Measurements from ENCODE around the gene SPDL1.
"Not testable (repeated sequence)": the region's sequence is repeated elsewhere in the genome, so short reads cannot be mapped to it uniquely, and the experiment has no call there.

SPDL1 gene

DNA sequence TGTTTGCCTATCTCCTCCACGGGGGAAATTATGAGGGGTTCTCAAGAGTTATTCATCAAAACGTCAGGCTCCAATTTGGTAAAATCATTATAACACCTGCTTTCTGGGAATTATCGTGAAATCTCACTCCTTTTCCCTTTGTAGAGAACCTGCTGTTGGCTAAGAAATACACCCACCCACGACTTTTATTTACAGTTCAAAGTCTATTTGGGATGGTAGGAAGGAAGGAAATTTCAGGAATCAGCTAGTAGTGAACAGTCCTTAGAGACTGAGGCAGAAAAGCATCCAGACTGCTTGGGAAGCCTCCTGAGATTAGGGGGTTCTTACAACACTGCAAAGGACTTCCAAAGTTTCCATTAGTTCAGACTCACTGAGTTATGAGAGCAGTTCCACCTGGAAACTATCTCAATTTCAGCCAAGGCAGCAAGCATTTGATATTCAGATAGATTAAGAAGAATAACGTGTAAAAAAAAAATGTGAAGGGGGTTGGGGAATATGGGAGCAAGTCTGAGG lies 9.4 kb upstream of the SPDL1 start:
- no peak for DNase-seq

DNA sequence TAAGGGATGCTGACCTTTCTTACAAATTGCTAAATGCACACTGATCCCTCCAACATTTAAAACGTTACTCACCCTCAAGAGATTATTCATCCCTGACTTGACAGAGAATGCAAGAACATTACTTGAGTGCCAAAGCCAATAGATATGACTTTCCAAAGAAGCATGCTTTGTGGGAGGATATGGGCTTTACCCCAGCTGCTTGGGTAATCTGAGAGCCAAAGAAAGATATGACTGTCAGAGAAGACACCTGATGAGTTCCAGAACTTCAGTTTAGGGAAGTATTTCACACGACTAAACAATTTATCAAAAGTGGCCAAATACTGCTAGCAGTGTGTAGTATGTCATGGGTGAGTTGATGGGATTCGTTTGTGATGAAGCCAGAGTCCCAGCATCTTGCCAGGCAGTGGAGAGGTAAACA lies 7.4 kb upstream of the SPDL1 start:
- DNase-seq = no peak

DNA sequence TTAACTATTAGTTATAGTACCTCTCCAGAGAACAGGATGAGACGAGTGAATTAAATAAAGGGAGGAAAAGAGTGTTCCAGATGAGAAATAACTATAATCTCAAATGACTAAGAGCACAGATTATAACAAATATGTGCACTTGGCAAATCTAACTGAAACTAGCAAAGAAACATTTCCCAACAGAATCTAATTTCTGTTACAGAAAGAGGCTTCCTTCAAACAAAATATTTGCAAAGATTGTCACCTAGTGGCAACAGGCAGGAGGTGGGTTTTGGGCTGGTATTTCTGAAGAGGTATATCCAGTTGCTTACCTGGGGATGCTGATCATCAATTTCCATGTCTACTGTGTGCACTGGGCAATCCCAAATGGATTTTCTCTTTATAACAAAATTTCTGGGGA lies 5.6 kb upstream of the SPDL1 start:
- no peak for DNase-seq

DNA sequence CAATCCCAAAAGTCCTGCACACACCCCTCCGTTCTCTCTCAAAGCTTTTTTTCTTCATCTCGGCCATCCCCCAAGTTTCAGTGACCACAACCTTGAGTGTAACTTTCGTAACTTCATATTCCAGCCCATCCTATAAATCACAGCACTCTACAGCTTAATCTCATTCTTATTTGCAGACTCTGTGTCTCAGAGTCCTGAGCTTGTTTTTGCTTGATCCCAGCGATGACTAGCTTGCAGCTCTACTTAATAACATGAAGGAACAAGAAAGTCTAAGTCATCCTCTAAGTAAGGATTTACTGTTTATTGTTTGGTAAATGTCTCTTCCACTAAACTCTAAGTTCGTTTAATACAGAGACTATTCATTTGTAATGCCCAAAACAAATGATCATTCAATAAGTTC lies 2.6 kb upstream of the SPDL1 start:
- no peak for DNase-seq

DNA sequence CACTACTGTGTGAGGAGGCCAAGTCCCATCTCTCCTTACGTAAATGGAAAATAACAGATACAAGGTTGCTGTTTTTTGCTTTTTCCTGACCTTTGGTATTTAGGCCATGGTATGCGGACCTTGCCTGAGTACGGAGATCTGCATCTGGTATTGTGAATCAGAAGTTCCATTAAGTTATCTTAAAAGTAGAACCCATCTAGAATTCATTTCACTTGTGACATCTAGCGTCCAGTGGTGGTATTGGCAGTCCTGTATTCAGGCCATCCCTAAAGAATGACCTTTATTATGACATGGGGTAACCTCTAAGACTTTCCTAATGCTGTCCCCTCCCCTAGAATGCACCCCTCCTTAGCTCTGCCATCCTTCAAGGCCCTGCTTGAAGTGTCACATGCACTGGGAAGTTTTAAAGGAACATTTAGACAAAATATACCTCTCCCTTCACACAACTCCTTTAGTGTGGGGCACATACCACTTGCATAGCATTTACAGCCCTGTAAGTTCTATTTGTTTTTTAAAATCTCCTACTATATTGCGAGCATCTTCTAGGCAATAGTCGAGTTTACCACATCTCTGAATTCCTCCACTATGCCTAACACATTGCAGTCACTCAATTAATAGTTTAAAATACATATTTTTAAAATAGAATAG lies 1.9 kb upstream of the SPDL1 start:
- no peak for DNase-seq

DNA sequence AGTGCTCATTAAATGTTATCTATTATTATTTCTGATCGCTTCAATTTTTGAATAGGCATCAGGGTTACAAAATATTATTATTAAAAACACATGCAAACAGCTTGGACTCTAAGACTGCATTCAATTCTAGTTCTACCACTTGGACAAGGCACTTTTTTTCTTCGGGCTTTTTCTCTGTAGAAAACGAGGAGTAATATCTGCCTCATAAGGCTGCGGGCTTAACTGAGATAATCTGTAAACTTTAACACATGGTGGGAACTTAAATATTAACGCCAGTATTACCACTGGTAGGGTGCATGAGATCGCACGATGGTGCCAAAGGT lies 511 bp upstream of the SPDL1 start:
- DNase-seq = no peak

DNA sequence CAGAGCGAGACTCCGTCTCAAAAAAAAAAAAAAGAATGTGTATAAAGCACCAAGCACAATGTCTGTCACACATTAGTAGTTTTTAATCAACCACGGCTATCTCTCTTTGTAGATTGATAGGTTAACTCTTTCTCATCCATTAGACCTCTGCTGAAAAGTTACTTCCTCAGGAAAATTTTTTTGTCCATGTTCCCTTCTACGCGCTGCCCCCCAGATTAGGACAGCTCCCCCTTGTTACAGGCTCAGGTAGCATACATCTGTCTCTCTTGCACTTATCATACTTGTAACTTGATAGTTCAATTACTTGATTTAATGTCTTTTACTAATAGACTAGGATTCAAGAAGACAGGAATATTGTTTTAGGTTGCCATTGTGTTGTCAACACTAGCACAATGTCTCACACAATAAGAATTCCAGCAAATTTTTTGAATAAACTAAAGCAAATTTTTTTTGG lies 1.5 kb downstream of the SPDL1 start:
- DNase-seq = no peak

DNA sequence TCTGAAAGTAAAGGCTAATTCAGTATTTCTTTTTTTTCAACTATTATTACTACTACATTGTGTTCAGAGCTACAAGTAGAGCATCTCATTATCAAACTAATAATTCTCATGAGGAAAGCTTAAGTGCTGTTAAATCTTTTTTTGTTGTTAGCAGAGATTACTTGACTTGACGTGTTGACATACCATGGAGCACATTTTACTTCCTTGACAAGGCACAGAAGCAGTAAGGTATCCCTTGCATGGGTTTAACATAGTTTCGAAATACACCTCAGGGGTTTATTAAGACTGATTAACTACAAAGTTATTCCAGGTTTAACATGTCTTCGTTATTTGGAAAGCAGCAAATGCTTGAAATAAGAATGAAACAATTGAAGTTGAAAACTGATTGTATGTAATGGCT lies 7.0 kb downstream of the SPDL1 start:
- no peak for DNase-seq

DNA sequence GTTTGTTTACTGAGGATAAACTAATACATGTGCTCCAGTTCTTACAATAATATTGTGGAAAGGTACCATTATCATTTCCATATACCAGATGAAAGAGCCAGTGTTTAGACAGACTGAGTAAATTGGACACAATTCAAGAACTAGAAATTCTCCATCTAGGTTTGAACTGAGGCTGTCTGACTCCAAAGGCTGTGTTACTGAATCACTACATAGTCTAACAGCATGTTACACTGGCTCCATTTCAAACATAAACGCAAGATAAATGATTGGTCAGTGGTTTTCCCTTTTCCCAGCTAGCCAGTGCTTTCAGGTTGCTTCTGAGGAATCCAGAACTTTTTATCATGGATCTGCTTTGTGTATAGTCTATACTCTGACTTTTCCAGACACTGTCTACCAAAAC lies 8.1 kb downstream of the SPDL1 start:
- no peak for DNase-seq

DNA sequence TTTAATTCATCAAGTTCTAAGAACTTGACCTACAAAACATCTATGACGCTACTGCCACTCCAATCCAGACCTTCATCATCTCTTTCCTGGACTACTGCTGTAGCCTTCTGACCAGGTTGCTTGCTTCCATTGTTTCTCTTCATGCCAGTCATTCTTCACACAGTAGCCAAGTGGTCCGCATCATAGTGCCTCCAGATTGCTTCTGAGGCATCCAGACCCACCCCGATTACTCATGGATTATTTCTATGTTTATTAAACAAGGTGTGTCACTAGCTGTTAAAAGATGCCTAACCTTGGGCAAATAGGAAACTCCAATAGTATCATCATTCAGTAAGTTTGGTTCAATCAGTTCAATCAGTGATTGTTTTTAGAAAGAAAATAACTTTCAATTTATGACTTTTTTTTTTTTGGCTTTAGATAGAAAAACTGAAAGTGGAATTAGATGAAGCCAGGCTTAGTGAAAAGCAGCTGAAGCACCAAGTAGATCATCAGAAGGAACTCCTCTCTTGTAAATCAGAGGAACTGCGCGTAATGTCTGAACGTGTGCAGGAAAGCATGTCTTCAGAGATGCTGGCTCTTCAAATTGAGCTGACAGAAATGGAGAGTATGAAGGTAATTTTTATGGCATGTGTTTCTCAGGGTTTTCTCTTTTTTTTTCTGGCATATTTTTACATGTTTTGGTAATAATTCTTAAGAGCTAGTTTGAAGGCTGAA lies 9.5 kb downstream of the SPDL1 start:
- DNase-seq = no peak

DNA sequence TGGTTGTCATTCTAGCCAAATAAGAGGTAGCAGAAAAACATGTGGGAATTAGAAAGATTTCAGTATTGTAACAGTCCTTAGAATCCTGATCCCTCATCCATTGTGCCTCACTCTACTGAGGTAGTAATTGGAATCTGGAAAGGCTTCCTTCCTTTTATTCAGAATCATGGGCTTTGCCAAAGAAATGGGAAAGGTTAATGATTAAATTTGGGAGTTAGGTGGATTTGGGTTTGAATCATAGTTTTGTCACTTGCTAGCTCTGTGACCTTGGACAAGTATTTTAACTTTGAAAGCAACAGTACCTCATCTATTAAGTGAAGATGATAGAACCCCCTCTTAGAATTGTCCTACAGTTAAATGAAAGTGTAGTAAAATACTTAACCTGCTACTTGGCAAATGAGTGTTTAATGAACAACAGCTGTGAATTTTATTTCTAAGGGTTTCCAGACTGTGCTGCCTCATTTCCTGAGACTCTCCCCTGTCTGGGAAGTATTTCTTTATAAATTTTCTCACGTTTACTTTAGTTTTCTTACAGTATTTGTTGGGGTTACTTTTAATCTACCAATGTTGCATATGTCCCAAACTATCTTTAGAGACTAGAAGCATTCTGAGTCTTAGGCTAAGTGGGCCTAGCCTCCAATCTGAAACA lies 11.7 kb downstream of the SPDL1 start:
- DNase-seq = no peak

DNA sequence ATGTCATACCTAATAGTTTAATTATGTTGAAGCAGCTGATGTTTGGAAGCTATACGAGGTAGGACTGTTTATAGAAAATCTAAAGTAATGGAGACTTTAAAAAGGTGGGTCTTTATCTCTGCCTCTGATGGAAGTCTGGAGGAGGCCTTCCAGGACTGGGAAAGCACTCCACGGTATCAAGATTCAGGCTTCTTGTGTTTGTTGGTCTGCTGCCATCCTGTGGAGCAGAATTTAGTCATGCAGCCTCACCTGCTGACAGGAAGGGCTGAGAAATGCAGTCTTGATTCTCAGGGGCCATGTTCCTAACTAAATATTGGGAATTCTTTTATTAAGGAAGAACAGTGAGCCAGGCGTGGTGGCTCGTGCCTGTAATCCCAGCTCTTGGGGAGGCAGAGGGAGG lies 15.9 kb downstream of the SPDL1 start:
- DNase-seq = no peak

DNA sequence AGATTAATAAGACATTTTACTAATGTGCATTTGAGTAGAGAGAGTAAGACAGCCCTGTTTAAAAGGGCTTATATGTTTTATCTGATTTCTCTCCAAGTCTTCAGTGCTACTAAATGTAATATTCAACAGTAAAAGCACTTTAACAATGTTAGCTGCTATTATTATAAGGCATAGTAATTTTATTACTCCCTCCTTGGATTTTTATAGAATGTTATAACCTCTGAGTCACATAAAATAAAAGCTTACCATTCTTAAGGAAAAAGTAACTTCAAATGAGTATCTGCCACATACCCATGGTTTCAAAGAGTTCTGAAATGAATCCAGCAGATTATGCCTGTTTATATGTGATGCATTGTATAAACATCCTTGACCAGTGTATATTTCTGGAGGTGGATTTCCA lies 19.0 kb downstream of the SPDL1 start:
- DNase-seq = no peak

DNA sequence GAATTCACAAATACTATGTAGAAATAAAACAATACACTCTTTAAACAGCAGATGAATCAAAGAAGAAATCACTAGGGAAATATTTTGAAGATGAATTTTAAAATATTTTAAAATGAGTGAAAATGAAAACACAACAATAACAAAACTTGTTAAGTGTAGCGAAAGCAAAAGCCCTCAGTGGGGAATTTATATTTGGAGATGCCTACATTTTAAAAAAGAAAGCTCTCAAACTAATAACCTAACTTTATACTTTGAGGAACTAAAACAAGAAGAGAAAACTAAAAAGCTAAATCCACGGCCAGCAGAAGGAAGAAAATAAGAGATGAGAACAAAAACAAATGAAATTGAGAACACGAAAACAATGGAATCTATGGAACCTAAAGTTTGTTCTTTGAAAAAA lies 22.7 kb downstream of the SPDL1 start:
- DNase-seq = no peak

DNA sequence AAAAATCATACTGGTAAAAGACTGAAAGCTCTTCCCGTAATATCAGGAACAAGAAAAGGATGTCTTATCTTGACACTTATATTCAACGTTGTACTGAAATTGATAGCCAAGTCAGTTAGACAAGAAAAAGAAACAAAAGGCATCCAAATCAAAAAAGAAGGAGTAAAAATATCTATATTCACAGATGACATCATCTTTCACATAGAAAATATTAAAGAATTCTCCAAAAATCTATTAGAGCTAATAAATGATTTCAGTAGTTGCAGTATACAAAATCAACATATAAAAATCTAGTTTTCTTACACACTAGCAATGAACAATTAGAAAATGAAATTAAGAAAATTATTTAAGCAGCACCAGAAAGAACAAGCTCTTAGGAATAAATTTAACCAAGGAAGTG lies 24.3 kb downstream of the SPDL1 start:
- DNase-seq = no peak

DNA sequence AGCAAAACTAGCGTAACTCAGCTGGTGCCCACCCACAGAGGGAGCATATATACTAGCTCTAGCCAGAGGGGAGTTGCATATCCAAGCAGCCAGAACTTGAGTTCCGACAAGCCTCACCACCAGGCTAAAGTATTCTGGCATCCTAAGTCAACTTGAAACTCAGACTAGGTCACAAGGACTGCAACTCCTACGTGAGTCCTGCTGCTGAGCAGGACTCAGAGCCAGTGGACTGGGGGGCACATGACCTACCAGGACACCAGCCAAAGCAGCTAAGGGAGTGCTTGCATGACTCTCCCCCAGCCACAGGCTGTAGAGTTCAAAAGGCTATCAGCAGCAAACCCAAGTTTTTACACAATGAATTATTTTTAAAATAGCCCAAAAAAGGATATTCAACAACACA lies 26.1 kb downstream of the SPDL1 start:
- no peak for DNase-seq

DNA sequence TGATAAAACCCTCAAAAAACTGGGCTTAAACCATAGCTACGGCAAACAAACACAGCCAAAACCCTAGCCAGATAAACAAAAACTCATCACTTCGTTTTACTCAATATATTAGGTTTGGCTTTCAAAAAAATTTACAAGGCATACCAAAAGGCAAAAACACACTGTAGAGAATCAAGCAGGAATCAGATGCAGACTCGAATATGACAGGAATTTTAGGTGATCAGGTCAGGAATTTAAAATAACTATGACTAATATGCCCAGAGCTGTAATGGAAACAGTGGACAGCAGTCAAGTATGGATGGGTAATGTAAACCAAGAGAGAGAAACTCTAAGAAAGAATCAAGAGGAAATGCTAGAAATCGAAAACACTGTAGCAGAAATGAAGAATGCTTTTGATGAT lies 27.0 kb downstream of the SPDL1 start:
- no peak for DNase-seq

DNA sequence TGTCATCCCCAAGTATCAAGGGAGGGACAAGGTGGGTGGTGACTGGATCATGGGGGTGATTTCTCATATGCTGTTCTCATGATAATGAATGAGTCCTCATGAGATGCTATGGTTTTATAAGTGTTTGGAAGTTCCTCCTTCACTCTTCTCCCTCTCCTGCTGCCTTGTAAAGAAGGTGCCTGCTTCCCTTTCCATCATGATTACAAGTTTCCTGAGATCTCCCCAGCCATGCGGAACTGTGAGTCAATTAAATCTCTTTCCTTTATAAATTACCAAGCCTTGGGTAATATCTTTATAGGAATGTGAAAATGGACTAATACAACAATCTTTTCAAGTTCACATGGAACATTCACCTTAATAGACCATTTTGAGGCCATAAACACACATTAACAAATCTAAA lies 32.0 kb downstream of the SPDL1 start:
- no peak for DNase-seq

DNA sequence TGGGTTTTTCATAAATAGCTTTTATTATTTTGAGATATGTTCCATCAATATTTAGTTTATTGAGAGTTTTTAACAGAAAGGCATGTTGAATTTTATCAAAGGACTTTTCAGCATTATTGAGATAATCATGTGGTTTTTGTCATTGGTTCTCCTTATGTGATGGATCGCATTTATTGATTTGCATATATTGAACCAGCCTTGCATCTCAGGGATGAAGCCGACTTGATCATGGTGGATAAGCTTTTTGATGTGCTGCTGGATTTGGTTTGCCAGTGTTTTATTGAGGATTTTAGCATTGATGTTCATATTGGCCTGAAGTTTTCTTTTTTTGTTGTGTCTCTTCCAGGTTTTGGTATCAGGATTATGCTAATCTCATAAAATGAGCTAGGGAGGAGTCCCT lies 40.7 kb downstream of the SPDL1 start:
- not testable (repeated sequence) for DNase-seq

DNA sequence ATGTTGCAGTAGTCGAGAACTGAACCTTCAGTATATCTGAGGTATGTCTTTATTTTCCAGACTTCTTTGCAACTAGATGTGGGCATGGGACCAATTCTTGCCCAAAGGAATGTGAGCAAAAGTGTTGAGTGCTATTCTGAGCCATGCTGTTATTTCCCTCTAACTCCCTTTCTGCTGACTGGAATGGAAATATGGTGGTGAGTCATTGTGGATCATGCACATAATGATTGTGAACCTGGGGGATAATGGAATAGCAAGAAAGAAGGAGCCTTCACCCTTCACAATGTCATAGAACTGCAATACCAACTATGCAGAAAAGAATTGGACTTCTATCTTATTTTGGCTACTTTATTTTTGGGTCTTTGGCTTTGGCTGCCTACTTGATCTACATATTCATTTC lies 43.2 kb downstream of the SPDL1 start:
- no peak for DNase-seq

DNA sequence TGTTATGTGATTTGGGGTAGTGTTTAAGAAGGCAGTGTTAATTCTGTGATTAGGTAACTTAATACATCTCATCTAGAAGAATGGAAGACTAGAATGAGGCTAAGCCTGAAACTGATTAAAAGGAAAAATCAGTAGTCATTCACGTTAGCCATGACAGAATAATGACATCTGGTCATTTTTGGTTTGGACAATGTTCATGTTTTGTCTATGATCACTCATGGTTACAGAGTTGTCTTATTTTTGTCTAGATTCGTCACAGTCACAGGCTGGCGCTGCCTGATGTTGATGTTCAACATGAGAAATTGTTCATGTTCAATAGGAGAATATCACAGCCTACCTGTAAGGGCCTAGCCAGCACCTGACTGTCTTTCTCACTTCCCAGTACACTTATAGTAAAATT lies 44.0 kb downstream of the SPDL1 start:
- DNase-seq = no peak

DNA sequence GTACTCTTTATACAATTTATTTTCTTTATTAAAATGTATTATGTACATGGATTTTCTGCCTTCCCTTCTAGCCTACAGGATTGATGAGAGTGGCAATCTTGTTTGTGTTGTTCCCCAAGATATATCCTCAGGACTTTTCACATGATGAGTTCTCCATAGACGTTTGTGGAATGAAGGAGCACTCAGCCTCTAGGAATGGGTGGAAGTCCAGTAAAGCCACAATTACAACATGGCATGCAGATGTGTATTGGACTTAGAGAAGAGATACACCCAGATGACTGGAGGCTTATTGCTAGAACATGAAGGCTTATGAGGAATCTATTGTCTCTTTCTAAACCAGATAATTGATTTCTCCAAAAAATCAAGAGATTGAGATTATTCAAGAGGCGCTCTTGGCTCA lies 45.3 kb downstream of the SPDL1 start:
- no peak for DNase-seq

DNA sequence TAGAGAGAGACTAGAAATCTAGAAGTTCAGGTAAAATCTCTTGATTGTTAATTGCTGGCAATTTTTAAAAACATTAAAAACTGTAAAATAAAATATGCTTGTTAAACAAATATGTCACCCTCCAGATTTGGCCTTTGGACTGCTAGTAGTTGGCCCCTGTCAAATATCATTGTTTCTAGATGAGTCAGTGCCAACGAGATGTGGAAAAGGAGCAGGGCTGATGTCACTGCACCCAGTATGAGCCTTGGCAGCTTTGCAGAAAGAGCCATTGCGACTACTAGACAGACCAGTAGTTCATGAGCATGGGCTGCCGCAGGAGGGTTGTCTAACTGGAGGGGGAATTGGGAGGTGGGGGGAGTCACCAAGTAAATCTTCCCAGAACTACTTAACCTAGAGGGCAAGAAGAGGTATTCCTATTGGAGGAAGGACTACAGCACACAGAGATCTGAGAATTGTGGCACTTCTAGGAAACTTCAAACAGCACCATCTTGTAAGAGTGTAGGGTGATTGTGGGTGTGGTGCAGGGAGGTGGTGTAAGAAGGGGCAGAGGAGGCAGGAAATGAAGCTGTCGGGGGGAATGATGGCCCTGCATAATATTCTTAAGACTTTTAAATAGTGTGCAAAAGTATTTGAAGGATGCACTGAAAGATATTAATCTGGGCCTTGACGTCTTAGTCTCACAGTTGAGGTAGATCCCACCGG lies 46.4 kb downstream of the SPDL1 start:
- DNase-seq = no peak

DNA sequence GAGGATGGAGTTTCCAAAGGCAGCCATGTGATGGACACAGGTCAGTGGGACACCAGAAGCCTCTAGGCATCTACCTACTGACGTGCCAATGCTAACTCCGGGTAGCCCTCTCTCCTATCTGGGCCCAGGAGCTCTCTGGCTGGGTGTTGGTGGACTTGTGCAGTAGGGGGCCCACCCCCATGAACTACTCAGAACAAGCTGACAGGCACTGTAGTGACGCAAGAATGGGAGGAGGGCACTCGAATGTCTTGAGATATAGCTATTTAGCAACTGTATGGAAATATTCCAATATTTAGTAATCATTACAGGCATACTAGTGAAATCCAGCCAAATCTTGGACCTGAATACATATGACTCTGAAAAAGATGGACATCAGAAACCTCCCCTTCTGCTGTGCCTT lies 47.8 kb downstream of the SPDL1 start:
- no peak for DNase-seq

All from NCI-H1048 (cell line).